ENCODE data around the gene ARHGAP20.

Gene ARHGAP20
- total RNA-seq = 0 to 0.09 reads per million in 2 experiments

- DNase-seq (ENCODE audit: low read depth) = peak; percentile 1
These were observed at the start of gene ARHGAP20 for GRCh38 chr11:110711776-110712658. Gene ARHGAP20, minus strand, starts transcription at chr11:110712437. Its CDS starts 206 bp downstream, at chr11:110712231.

- DNase-seq (ENCODE audit: low read depth) = no peak
These were observed 49.8 kb upstream of the ARHGAP20 start for GRCh38 chr11:110761991-110762390.

- no peak for DNase-seq (ENCODE audit: low read depth)
These were observed 48.9 kb upstream of the ARHGAP20 start for GRCh38 chr11:110761131-110761530.

- no peak for DNase-seq (ENCODE audit: low read depth)
These were observed 47.7 kb upstream of the ARHGAP20 start for GRCh38 chr11:110759972-110760381.

GRCh38 chr11:110757962-110758755 is 45.9 kb upstream of the ARHGAP20 start:
- no peak for DNase-seq (ENCODE audit: low read depth)

GRCh38 chr11:110757066-110757465 is 44.8 kb upstream of the ARHGAP20 start:
- no peak for DNase-seq (ENCODE audit: low read depth)

GRCh38 chr11:110755941-110756340 is 43.7 kb upstream of the ARHGAP20 start:
- DNase-seq (ENCODE audit: low read depth) = no peak

- no peak for DNase-seq (ENCODE audit: low read depth)
These were observed 40.7 kb upstream of the ARHGAP20 start for GRCh38 chr11:110752890-110753289.

GRCh38 chr11:110750100-110750499 is 37.9 kb upstream of the ARHGAP20 start:
- no peak for DNase-seq (ENCODE audit: low read depth)

GRCh38 chr11:110747531-110747930 is 35.3 kb upstream of the ARHGAP20 start:
- DNase-seq (ENCODE audit: low read depth) = no peak

- no peak for DNase-seq (ENCODE audit: low read depth)
These were observed 26.4 kb upstream of the ARHGAP20 start for GRCh38 chr11:110738641-110739040.

GRCh38 chr11:110737593-110737992 is 25.4 kb upstream of the ARHGAP20 start:
- DNase-seq (ENCODE audit: low read depth) = no peak

- no peak for DNase-seq (ENCODE audit: low read depth)
These were observed 23.9 kb upstream of the ARHGAP20 start for GRCh38 chr11:110736171-110736553.

- DNase-seq (ENCODE audit: low read depth) = no peak
These were observed 23.4 kb upstream of the ARHGAP20 start for GRCh38 chr11:110735455-110736170.

GRCh38 chr11:110734790-110735189 is 22.6 kb upstream of the ARHGAP20 start:
- no peak for DNase-seq (ENCODE audit: low read depth)

GRCh38 chr11:110730773-110731172 is 18.5 kb upstream of the ARHGAP20 start:
- no peak for DNase-seq (ENCODE audit: low read depth)

- no peak for DNase-seq (ENCODE audit: low read depth)
These were observed 16.6 kb upstream of the ARHGAP20 start for GRCh38 chr11:110728883-110729282.

GRCh38 chr11:110728476-110728875 is 16.2 kb upstream of the ARHGAP20 start:
- DNase-seq (ENCODE audit: low read depth) = no peak

- DNase-seq (ENCODE audit: low read depth) = no peak
These were observed 12.1 kb upstream of the ARHGAP20 start for GRCh38 chr11:110724358-110724757.

- no peak for DNase-seq (ENCODE audit: low read depth)
These were observed 8.4 kb upstream of the ARHGAP20 start for GRCh38 chr11:110720431-110721275.

GRCh38 chr11:110716361-110716760 is 4.1 kb upstream of the ARHGAP20 start:
- no peak for DNase-seq (ENCODE audit: low read depth)

All from T follicular helper cell (primary cell).